Endodermal cell (in vitro differentiated cells): ENCODE results near the gene LARGE1. TPM values are rescaled to one million over a fixed set of nuclear protein-coding genes. Genes with fewer than 3 reads are reported as not detected.

Experiments
- DNase-seq: peaks from one replicate; pipeline ENCODE4 v3.0.0-alpha.2; 2017
- H3K27ac ChIP-seq: 2 replicates; pipeline ENCODE4 v1.5.1; 2013; ENCODE audit warnings: mild to moderate bottlenecking, low read depth, low read length, moderate library complexity
- H3K27me3 ChIP-seq: 2 replicates; pipeline ENCODE4 v1.6.1; 2013; ENCODE audit warnings: mild to moderate bottlenecking, low read length, moderate library complexity; ENCODE audit not compliant: insufficient read depth, control insufficient read depth, poor library complexity, severe bottlenecking
- H3K36me3 ChIP-seq: 2 replicates; pipeline ENCODE4 v1.7.0; 2013; ENCODE audit warnings: mild to moderate bottlenecking, low read length, moderate library complexity; ENCODE audit not compliant: control insufficient read depth, insufficient read depth
- H3K4me1 ChIP-seq: one replicate; pipeline ENCODE4 v1.7.0; 2013; ENCODE audit warnings: low read length; ENCODE audit not compliant: control insufficient read depth, insufficient read depth
- H3K4me3 ChIP-seq: 2 replicates; pipeline ENCODE4 v1.5.1; 2013; ENCODE audit warnings: mild to moderate bottlenecking, low read length, moderate library complexity
- H3K9ac ChIP-seq: 2 replicates; pipeline ENCODE4 v1.6.1; 2013; ENCODE audit warnings: mild to moderate bottlenecking, low read length, moderate library complexity; ENCODE audit not compliant: poor library complexity, severe bottlenecking; ENCODE audit errors: extremely low read depth
- H3K9me3 ChIP-seq: 2 replicates; pipeline ENCODE4 v1.6.1; 2013; ENCODE audit warnings: mild to moderate bottlenecking, low read length, moderate library complexity; ENCODE audit not compliant: control insufficient read depth
- H3K27ac Mint-ChIP-seq: 2 replicates; pipeline ENCODE4 v1.8.0; 2020; ENCODE audit warnings: mixed read lengths
- H3K27me3 Mint-ChIP-seq: 2 replicates; pipeline ENCODE4 v1.8.0; 2021; ENCODE audit warnings: mild to moderate bottlenecking, mixed read lengths; ENCODE audit not compliant: insufficient read depth
- H3K36me3 Mint-ChIP-seq: 2 replicates; pipeline ENCODE4 v1.8.0; 2020; ENCODE audit warnings: low read depth, mixed read lengths
- H3K4me1 Mint-ChIP-seq: 2 replicates; pipeline ENCODE4 v1.8.0; 2020; ENCODE audit warnings: mixed read lengths
- H3K4me3 Mint-ChIP-seq: 2 replicates; pipeline ENCODE4 v1.8.0; 2020; ENCODE audit warnings: mild to moderate bottlenecking, moderate library complexity, mixed read lengths
- H3K9me3 Mint-ChIP-seq: 2 replicates; pipeline ENCODE4 v1.8.0; 2020; ENCODE audit warnings: mild to moderate bottlenecking, mixed read lengths
- WGBS, 2 experiments: methylation state at CpG; one replicate each; pipeline versions ENCODE4 v1.1.5 to v1.1.7; 2013; ENCODE audit warnings: missing lambda C conversion rate in 2 of 2, mixed read lengths in 1 of 2; ENCODE audit not compliant: insufficient coverage in 1 of 2, insufficient read length in 1 of 2; 5-methylcytosine and 5-hydroxymethylcytosine counted together
- total RNA-seq, 2 donors: library from RNA; stranded (reverse); fragmentation: NEBNext Ultra II Directional in 1 of 2; extraction: Animal tissue kit (Norgen Biotek cat#: 25700) in 1 of 2; gene quantifications; 2 replicates in 1 of 2; 3 replicates in 1 of 2; pipeline ENCODE4 v1.2.1, GENCODE V29; 2021
- TF ChIP-seq, protein P1 (sequence below): fragments of 200-600 bp; sonication (generic); conservative IDR thresholded peaks from 2 replicates; pipeline ENCODE4 v1.5.0; 2021; ENCODE audit warnings: antibody characterized with exemption, mild to moderate bottlenecking

Gene LARGE1
- total RNA-seq, 2 donors from 2014 or later, result 17.5 to 24.3 TPM

DNA sequence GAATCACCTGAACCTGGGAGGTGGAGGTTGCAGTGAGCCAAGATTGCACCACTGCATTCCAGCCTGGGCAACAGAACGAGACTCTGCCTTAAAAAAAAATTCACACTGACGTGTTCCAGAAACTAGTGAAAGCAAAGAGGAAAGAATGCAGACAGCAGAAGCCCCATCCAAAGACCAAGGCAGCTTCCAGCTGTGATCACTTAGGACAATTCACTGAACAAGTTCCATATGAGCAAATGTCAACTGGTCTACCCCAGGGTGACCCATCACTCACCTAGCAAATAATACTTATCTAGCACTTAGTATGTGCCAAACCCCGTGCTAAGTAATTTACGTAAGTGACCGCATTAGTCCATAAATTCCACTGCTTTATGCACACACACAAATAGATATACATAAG lies 138.9 kb downstream of the LARGE1 start:
- no peak for DNase-seq
- Histone ChIP-seq H3K4me3 (no peak overlapping the region), H3K27ac (no peak overlapping the region), H3K36me3 (no peaks in the 10 kb centered on the region), H3K27me3 (no peaks in the 10 kb centered on the region), H3K4me1 (no peaks in the 10 kb centered on the region), H3K9ac (no peak overlapping the region), H3K9me3 (no peaks in the 10 kb centered on the region)
- Mint-ChIP-seq H3K27me3 (peaks cover 2% of the 10 kb centered on the region), H3K36me3 (no peaks in the 10 kb centered on the region), H3K27ac (no peak overlapping the region), H3K4me1 (peaks cover 4% of the 10 kb centered on the region), H3K9me3 (no peaks in the 10 kb centered on the region), H3K4me3 (no peak overlapping the region)
- WGBS, 2 experiments, result 58 to 88% methylated on average over 2 to 5 of the region's 5 CpGs
- TF ChIP-seq, protein P1, sequence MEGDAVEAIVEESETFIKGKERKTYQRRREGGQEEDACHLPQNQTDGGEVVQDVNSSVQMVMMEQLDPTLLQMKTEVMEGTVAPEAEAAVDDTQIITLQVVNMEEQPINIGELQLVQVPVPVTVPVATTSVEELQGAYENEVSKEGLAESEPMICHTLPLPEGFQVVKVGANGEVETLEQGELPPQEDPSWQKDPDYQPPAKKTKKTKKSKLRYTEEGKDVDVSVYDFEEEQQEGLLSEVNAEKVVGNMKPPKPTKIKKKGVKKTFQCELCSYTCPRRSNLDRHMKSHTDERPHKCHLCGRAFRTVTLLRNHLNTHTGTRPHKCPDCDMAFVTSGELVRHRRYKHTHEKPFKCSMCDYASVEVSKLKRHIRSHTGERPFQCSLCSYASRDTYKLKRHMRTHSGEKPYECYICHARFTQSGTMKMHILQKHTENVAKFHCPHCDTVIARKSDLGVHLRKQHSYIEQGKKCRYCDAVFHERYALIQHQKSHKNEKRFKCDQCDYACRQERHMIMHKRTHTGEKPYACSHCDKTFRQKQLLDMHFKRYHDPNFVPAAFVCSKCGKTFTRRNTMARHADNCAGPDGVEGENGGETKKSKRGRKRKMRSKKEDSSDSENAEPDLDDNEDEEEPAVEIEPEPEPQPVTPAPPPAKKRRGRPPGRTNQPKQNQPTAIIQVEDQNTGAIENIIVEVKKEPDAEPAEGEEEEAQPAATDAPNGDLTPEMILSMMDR, result no peak

DNA sequence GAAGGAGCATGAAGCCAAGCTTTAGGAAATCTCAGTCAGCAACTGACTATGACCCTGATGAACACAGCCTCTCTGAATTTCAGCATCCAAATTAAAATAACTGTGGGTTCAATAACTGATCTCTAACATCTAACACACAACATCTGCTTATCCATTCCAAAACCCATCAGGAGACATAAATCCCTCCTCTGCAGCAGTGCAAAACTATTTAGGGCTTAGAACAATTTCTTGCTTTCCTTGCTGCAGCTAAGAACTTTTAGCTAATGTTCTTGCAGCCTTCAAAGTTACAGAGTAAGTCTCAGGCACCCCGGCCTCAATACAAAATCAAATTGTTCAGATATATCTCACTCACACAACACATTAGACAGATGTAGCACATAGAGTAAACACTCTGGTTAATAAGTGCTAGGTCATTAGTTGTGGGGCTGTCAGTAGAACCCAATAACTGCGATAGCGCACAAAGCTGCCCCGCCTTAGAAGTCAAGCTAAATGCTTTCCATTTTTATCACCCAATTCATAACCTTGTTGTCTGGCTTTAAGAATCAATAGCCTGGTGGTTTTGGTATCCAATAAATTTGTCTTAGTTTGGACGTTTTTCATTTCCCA lies 139.6 kb downstream of the LARGE1 start:
- Histone ChIP-seq H3K9ac (no peak overlapping the region), H3K27me3 (no peaks in the 10 kb centered on the region), H3K9me3 (no peaks in the 10 kb centered on the region), H3K4me1 (no peaks in the 10 kb centered on the region), H3K36me3 (no peaks in the 10 kb centered on the region), H3K27ac (no peak overlapping the region), H3K4me3 (no peak overlapping the region)
- no peak for DNase-seq
- WGBS, 2 experiments, result 94 to 95% methylated on average over 5 of the region's 5 CpGs
- H3K36me3 Mint-ChIP-seq, result no peaks in the 10 kb centered on the region
- peaks cover 2% of the 10 kb centered on the region for H3K27me3 Mint-ChIP-seq
- no peak overlapping the region for H3K27ac Mint-ChIP-seq
- no peak overlapping the region for H3K4me3 Mint-ChIP-seq
- TF ChIP-seq, protein P1, result no peak
- H3K4me1 Mint-ChIP-seq, result peaks cover 4% of the 10 kb centered on the region
- no peaks in the 10 kb centered on the region for H3K9me3 Mint-ChIP-seq

DNA sequence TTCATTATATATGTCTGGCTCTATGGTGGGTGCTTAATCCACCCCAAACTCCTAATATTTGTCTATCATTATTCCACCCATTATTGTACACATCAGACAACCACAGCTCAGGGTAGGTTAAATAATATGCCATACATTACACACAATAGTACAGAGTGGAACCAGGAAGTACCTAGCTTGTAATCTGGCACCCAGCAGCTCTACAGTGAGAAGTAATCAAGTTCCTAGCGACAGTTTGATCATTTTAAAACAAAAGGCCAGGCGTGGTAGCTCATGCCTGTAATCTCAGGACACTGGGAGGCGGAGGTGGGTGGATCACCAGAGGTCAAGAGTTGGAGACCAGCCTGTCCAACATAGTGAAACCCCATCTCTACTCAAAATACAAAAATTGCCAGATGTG lies 141.0 kb downstream of the LARGE1 start:
- no peak overlapping the region for H3K27ac ChIP-seq
- DNase-seq, result no peak
- no peak overlapping the region for H3K27ac Mint-ChIP-seq
- 91 to 92% methylated on average over 3 of the region's 3 CpGs for WGBS, 2 experiments
- no peaks in the 10 kb centered on the region for H3K9me3 Mint-ChIP-seq
- H3K4me3 ChIP-seq, result no peak overlapping the region
- peaks cover 2% of the 10 kb centered on the region for H3K27me3 Mint-ChIP-seq
- H3K4me1 ChIP-seq, result no peaks in the 10 kb centered on the region
- peaks cover 3% of the 10 kb centered on the region for H3K4me1 Mint-ChIP-seq
- no peak overlapping the region for H3K9ac ChIP-seq
- no peaks in the 10 kb centered on the region for H3K27me3 ChIP-seq
- no peaks in the 10 kb centered on the region for H3K36me3 ChIP-seq
- TF ChIP-seq, protein P1, result no peak
- no peaks in the 10 kb centered on the region for H3K36me3 Mint-ChIP-seq
- H3K9me3 ChIP-seq, result no peaks in the 10 kb centered on the region
- no peak overlapping the region for H3K4me3 Mint-ChIP-seq
